Stomach (tissue), 9 donors: ENCODE measurements around the gene SCN9A. TPM values are rescaled to one million over a fixed set of nuclear protein-coding genes. Genes with fewer than 3 reads are reported as not detected.

ENCODE experiments used
- DNase-seq, 2 donors: peaks; one replicate each; pipeline versions ENCODE4 v3.0.0 to v3.0.0-alpha.2; 2013 to 2019
- H3K27ac ChIP-seq, 5 donors: fragments of 200-600 bp in 4 of 5; sonication (generic) in 4 of 5; one replicate each; pipeline ENCODE4 v1.5.1; 2013 to 2019; ENCODE audit warnings: mild to moderate bottlenecking in 1 of 5, moderate library complexity in 1 of 5
- H3K27me3 ChIP-seq, 3 donors: fragments of 200-600 bp; sonication (generic); one replicate each; pipeline ENCODE4 v1.5.1; 2017 to 2019; ENCODE audit warnings: mixed run types in 1 of 3
- H3K36me3 ChIP-seq, 4 donors: fragments of 200-600 bp; sonication (generic); 1 replicate in 3 of 4; 2 replicates in 1 of 4; pipeline ENCODE4 v1.5.1; 2016 to 2019
- H3K4me1 ChIP-seq, 4 donors: fragments of 200-600 bp; sonication (generic); one replicate each; pipeline ENCODE4 v1.5.1; 2016 to 2019
- H3K4me3 ChIP-seq, 4 donors: fragments of 200-600 bp; sonication (generic) in 3 of 4; one replicate each; pipeline ENCODE4 v1.5.1; 2016 to 2019; ENCODE audit warnings: mild to moderate bottlenecking in 1 of 4
- H3K9me3 ChIP-seq, 4 donors: fragments of 200-600 bp; sonication (generic); one replicate each; pipeline ENCODE4 v1.5.1; 2016 to 2019
- CTCF ChIP-seq, 7 experiments: fragments of 450-650 bp in 4 of 7; fragments of 200-600 bp in 3 of 7; sonication (generic) in 3 of 7; IDR thresholded peaks; one replicate each; pipeline ENCODE4 v1.5.1; 2016 to 2019; ENCODE audit warnings: antibody characterized with exemption in 7 of 7, control low read depth in 2 of 7, mild to moderate bottlenecking in 1 of 7
- EP300 ChIP-seq: sonication (generic); formaldehyde crosslinking; IDR thresholded peaks from one replicate; pipeline ENCODE4 v1.6.1; 2017; ENCODE audit warnings: antibody characterized with exemption
- POLR2A ChIP-seq, 4 donors: fragments of 450-650 bp; IDR thresholded peaks; one replicate each; pipeline ENCODE4 v1.6.1; 2016; ENCODE audit warnings: antibody characterized with exemption in 4 of 4, control low read depth in 2 of 4, mild to moderate bottlenecking in 1 of 4, moderate library complexity in 1 of 4
- POLR2AphosphoS5 ChIP-seq, 3 donors: sonication (generic); formaldehyde crosslinking; IDR thresholded peaks; one replicate each; pipeline ENCODE4 v1.6.1; 2016; ENCODE audit warnings: antibody characterized with exemption in 3 of 3
- WGBS, 5 donors: extraction: QIAGEN DNeasy Blood & Tissue Kit in 3 of 5; methylation state at CpG; one replicate each; pipeline versions ENCODE4 v1.1.5 to v1.1.7; 2013 to 2018; 5-methylcytosine and 5-hydroxymethylcytosine counted together
- intact Hi-C: fragments of 100-400 bp; cut with DNase I; formaldehyde crosslinking; loops from one replicate; pipeline ENCODE4 v1.15.1; 2023; ENCODE audit warnings: low total_unique reads
- polyA plus RNA-seq, 3 donors: library from polyadenylated mRNA; stranded (reverse); fragments of 200-250 nt; gene quantifications; one replicate each; pipeline ENCODE4 v1.2.3, GENCODE V29; 2013
- total RNA-seq, 5 donors: library from RNA; depleted of rRNA; stranded (reverse); fragments of >200 nt; gene quantifications; one replicate each; pipeline versions ENCODE4 v1.1.0 to v1.2.3, GENCODE V29; 2014 to 2016
- donor health status: healthy with polysubstance abuse.
- donor health status: Bipolar disorder and iron deficiency.
- donor health status: healthy.

Gene SCN9A
- total and polyA plus RNA-seq, 8 donors, result 0.12 to 24.3 (median 1.1) TPM

DNA sequence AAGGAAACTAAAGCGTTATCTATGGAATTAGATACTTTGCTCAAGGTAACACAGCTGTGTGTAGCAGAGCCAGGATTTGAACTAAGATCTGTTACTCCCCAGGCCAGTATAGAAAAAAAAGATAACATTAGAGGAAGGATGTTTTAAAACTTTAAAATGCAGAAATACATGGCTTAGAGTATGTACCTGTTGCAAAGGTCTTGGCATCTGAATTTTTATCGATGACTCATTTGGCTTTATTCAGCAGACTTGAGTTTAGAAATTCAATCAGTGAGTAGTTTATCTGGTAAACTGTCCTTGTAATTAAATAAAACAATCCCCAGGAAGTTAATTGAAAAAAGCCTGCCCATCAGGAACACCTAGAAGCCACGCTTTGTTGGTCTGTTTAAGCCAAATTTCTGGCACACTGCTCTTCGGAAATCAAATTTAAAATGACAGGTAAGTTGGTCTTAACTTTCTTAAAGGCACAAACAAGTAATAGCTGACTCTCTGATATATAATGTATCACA is 36.9 kb downstream of the SCN9A start:
- Histone ChIP-seq H3K36me3 (no peaks in the 10 kb centered on the region), H3K4me3 (no peak overlapping the region), H3K4me1 (peaks cover 0 to 8% (median 0%) of the 10 kb centered on the region in 4 donors), H3K9me3 (no peaks in the 10 kb centered on the region), H3K27ac (no peak overlapping the region), H3K27me3 (no peaks in the 10 kb centered on the region)
- 79 to 87% (median 83%) methylated on average over 4 of the region's 4 CpGs for WGBS, 5 donors
- DNase-seq, result no peak
- intact Hi-C loops, result no loop called here
- TF ChIP-seq CTCF (IDR thresholded peaks at IDR 0.05) (no peak), POLR2AphosphoS5 (IDR thresholded peaks at IDR 0.05) (no peak), POLR2A (IDR thresholded peaks at IDR 0.05) (no peak), EP300 (no peak)

DNA sequence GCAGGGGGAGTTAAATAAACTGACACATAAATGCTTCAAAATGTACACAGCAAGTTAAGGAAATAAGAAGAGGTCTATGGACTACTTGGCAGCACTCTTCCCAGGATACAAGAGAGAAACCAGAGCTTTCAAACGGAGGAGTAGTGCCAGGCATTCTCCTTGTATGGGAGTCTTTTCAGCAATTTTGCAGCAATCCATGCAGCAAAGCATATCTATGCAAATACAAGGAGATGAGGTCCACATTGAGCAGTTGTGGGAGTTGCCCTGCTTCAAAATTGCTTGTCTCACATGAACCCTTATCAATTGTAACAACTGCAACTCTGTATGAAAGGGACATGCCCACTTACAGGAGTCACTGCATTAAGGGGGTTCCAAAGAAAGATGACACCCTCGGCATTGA is 37.8 kb downstream of the SCN9A start:
- Histone ChIP-seq H3K27me3 (no peaks in the 10 kb centered on the region), H3K4me3 (no peak overlapping the region), H3K27ac (no peak overlapping the region), H3K36me3 (no peaks in the 10 kb centered on the region), H3K9me3 (no peaks in the 10 kb centered on the region), H3K4me1 (peaks cover 0 to 8% (median 0%) of the 10 kb centered on the region in 4 donors)
- TF ChIP-seq CTCF (IDR thresholded peaks at IDR 0.05) (no peak), POLR2A (IDR thresholded peaks at IDR 0.05) (no peak)
- peak in 1 of 2 donors; percentile 23 for DNase-seq
- WGBS, 5 donors, result 65 to 84% (median 75%) methylated on average over 2 of the region's 2 CpGs
- intact Hi-C loops, result no loop called here

DNA sequence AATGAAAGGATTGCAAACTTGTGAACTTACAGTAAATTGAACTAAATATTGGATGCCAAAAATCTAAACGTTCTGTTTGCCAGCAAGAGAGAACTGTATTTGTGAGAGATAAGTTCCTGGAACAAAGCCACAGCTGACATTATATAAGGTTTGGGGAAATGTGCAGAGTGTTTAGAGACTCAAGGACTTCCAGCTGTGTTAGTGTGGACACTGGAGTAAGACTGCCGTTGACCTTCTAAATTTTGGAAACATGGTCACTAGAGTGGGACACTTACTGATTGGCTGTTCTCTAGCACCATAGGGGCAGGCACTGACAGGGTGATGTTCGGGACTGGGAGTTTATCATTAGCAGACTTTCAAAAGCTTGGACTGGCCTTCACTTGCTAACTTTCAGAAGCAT is 40.5 kb downstream of the SCN9A start:
- peak in 1 of 2 donors; percentile 57 for DNase-seq
- Histone ChIP-seq H3K27ac (no peak overlapping the region), H3K36me3 (no peaks in the 10 kb centered on the region), H3K4me3 (no peak overlapping the region), H3K4me1 (peaks cover 0 to 8% (median 0%) of the 10 kb centered on the region in 4 donors), H3K27me3 (no peaks in the 10 kb centered on the region), H3K9me3 (no peaks in the 10 kb centered on the region)
- no peak for TF ChIP-seq CTCF (IDR thresholded peaks at IDR 0.05)
- TF ChIP-seq POLR2AphosphoS5 (IDR thresholded peaks at IDR 0.05), result no peak
- TF ChIP-seq EP300, result no peak
- no peak for TF ChIP-seq POLR2A (IDR thresholded peaks at IDR 0.05)
- intact Hi-C loops, result no loop called here
- 9 to 20% (median 13%) methylated on average over 3 of the region's 3 CpGs for WGBS, 5 donors

- Histone ChIP-seq H3K27ac (no peak overlapping the region), H3K27me3 (no peaks in the 10 kb centered on the region), H3K36me3 (no peaks in the 10 kb centered on the region), H3K9me3 (no peaks in the 10 kb centered on the region), H3K4me1 (peaks cover 0 to 8% (median 0%) of the 10 kb centered on the region in 4 donors), H3K4me3 (no peak overlapping the region)
- TF ChIP-seq POLR2A (IDR thresholded peaks at IDR 0.05) (no peak), POLR2AphosphoS5 (IDR thresholded peaks at IDR 0.05) (no peak), CTCF (IDR thresholded peaks at IDR 0.05) (no peak), EP300 (no peak)
- peak in 1 of 2 donors; percentile 42 for DNase-seq
- intact Hi-C loops, result no loop called here
These were observed 40.9 kb downstream of the SCN9A start for GRCh38 chr2:166334805-166335204.
